B cell (primary cell): Measurements from ENCODE around the gene CCDC17. TPM values are rescaled to one million over a fixed set of nuclear protein-coding genes. Genes with fewer than 3 reads are reported as not detected.

Source experiments
- ATAC-seq: fragments of 200-7000 bp; cut with Tn5 transposase; one replicate; pipeline ENCODE4 v1.10.0; 2021; ENCODE audit warnings: low read depth, mild to moderate bottlenecking, moderate number of reproducible peaks, moderate library complexity
- CTCF ChIA-PET: fragments of 350-600 bp; sonication (Branson Sonifier 250); formaldehyde crosslinking; loops from one replicate; lab custom pipeline; 2021; ENCODE audit warnings: antibody characterized with exemption, inconsistent platforms; lab: Charles Lee
- POLR2A ChIA-PET: fragments of 350-600 bp; sonication (Branson Sonifier 250); formaldehyde crosslinking; loops from one replicate; lab custom pipeline; 2021; ENCODE audit warnings: antibody characterized with exemption; lab: Charles Lee
- DNase-seq: peaks from one replicate; pipeline ENCODE4 v3.0.0; 2013
- H2AFZ ChIP-seq: 2 replicates; pipeline ENCODE4 v1.6.1; 2012; ENCODE audit warnings: mild to moderate bottlenecking, low read depth, low read length; ENCODE audit not compliant: insufficient read depth, poor library complexity, severe bottlenecking
- H3K27ac ChIP-seq, 2 donors: 1 replicate in 1 of 2; 2 replicates in 1 of 2; pipeline ENCODE4 v1.5.1; 2012 to 2013; ENCODE audit warnings: low read length in 2 of 2, mild to moderate bottlenecking in 2 of 2, moderate library complexity in 1 of 2
- H3K27me3 ChIP-seq, 4 experiments: fragments of 200-600 bp in 1 of 4; sonication (generic) in 1 of 4; replicated peaks in 1 of 4; 1 replicate in 2 of 4; 2 replicates in 2 of 4; pipeline versions ENCODE4 v1.6.1 to v1.7.0; 2013 to 2016; ENCODE audit warnings: low read length in 3 of 4, mild to moderate bottlenecking in 2 of 4, mixed read lengths in 1 of 4, moderate library complexity in 1 of 4; ENCODE audit not compliant: insufficient read depth in 4 of 4, control insufficient read depth in 3 of 4; ENCODE audit errors: control extremely low read depth in 1 of 4
- H3K36me3 ChIP-seq, 2 experiments: replicated peaks in 1 of 2; 1 replicate in 1 of 2; 2 replicates in 1 of 2; pipeline versions ENCODE4 v1.6.1 to v1.7.1; 2013; ENCODE audit warnings: low read length in 1 of 2; ENCODE audit not compliant: insufficient read depth in 2 of 2, control insufficient read depth in 1 of 2; ENCODE audit errors: control extremely low read depth in 1 of 2, extremely low read depth in 1 of 2
- H3K4me1 ChIP-seq, 2 donors: fragments of 200-600 bp in 1 of 2; sonication (generic) in 1 of 2; 1 replicate in 1 of 2; 2 replicates in 1 of 2; pipeline versions ENCODE4 v1.5.1 to v1.6.1; 2013 to 2017; ENCODE audit warnings: low read length in 2 of 2; ENCODE audit not compliant: control insufficient read depth in 2 of 2, insufficient read depth in 2 of 2
- H3K4me2 ChIP-seq: replicated peaks from 2 replicates; pipeline ENCODE3; 2012; ENCODE audit warnings: mild to moderate bottlenecking, low read depth, low read length; ENCODE audit not compliant: poor library complexity, severe bottlenecking
- H3K4me3 ChIP-seq, 5 experiments: fragments of 200-600 bp in 1 of 5; sonication (generic) in 1 of 5; 1 replicate in 3 of 5; 2 replicates in 2 of 5; pipeline versions ENCODE4 v1.5.1 to v1.7.0; 2011 to 2016; ENCODE audit warnings: low read length in 4 of 5, mild to moderate bottlenecking in 4 of 5, low read depth in 2 of 5, control low read depth in 1 of 5, moderate library complexity in 1 of 5; ENCODE audit not compliant: insufficient read depth in 1 of 5; ENCODE audit errors: control extremely low read depth in 1 of 5, extremely low read depth in 1 of 5
- H3K79me2 ChIP-seq: fragments of 200-600 bp; sonication (generic); one replicate; pipeline ENCODE4 v1.6.0; 2016; ENCODE audit warnings: low read length; ENCODE audit not compliant: control insufficient read depth, insufficient read depth
- H3K9ac ChIP-seq: fragments of 200-600 bp; sonication (generic); 2 replicates; pipeline ENCODE4 v1.6.1; 2017; ENCODE audit warnings: mild to moderate bottlenecking, low read length, moderate library complexity
- H3K9me3 ChIP-seq, 3 donors: one replicate each; pipeline versions ENCODE4 v1.6.1 to v1.7.1; 2013; ENCODE audit warnings: low read length in 2 of 3; ENCODE audit not compliant: control insufficient read depth in 2 of 3, insufficient read depth in 1 of 3; ENCODE audit errors: control extremely low read depth in 1 of 3
- H4K20me1 ChIP-seq: 2 replicates; pipeline ENCODE4 v1.6.0; 2012; ENCODE audit warnings: mild to moderate bottlenecking, low read length; ENCODE audit not compliant: insufficient read depth, control insufficient read depth, poor library complexity, severe bottlenecking
- H3K27ac Mint-ChIP-seq: one replicate; pipeline ENCODE4 v1.8.0; 2021; ENCODE audit warnings: mixed read lengths
- H3K27me3 Mint-ChIP-seq: one replicate; pipeline ENCODE4 v1.8.0; 2021; ENCODE audit warnings: mixed read lengths
- H3K4me1 Mint-ChIP-seq: one replicate; pipeline ENCODE4 v1.8.0; 2021; ENCODE audit warnings: mixed read lengths
- H3K4me3 Mint-ChIP-seq: one replicate; pipeline ENCODE4 v1.8.0; 2021; ENCODE audit warnings: mixed read lengths
- H3K9me3 Mint-ChIP-seq: one replicate; pipeline ENCODE4 v1.8.0; 2022; ENCODE audit warnings: mixed read lengths; ENCODE audit not compliant: insufficient read depth
- CTCF ChIP-seq: fragments of 200-600 bp; IDR thresholded peaks from one replicate; pipeline ENCODE4 v1.8.0; 2022; ENCODE audit warnings: antibody characterized with exemption, mild to moderate bottlenecking
- EZH2 ChIP-seq: IDR thresholded peaks from 2 replicates; pipeline ENCODE4 v1.6.1; 2012; ENCODE audit warnings: borderline replicate concordance, low read depth, mild to moderate bottlenecking, moderate library complexity, low read length; ENCODE audit not compliant: insufficient read depth, poor library complexity, severe bottlenecking
- WGBS: methylation state at CpG from one replicate; pipeline ENCODE4 v1.1.5; 2013; ENCODE audit warnings: missing lambda C conversion rate; ENCODE audit not compliant: insufficient coverage; 5-methylcytosine and 5-hydroxymethylcytosine counted together
- intact Hi-C: fragments of 100-400 bp; cut with micrococcal nuclease; formaldehyde crosslinking; loops from one replicate; pipeline ENCODE4 v1.10.0; 2022
- polyA plus RNA-seq: library from polyadenylated mRNA; depleted of rRNA; stranded (reverse); fragments of >200 nt; gene quantifications from 2 replicates; pipeline ENCODE4 v1.2.3, GENCODE V29; 2012
- total RNA-seq, 2 donors: library from RNA; stranded (reverse); fragments of 120-200 nt in 1 of 2; gene quantifications; 1 replicate in 1 of 2; 2 replicates in 1 of 2; pipeline versions ENCODE4 v1.2.3 to v1.2.4, GENCODE V29; 2013 to 2022

CCDC17 gene
- total and polyA plus RNA-seq, 2 donors (not counting 1 experiment from before 2014, with no cell fraction given), result 2.9 to 8.2 TPM

- peaks cover 53% of the 10 kb centered on the region for H3K79me2 ChIP-seq
- no peak overlapping the region for H2AFZ ChIP-seq
- ChIA-PET POLR2A (no interaction called here), CTCF (no interaction called here)
- Mint-ChIP-seq H3K9me3 (no peaks in the 10 kb centered on the region), H3K4me3 (no peak overlapping the region), H3K27ac (no peak overlapping the region), H3K27me3 (no peaks in the 10 kb centered on the region), H3K4me1 (peaks cover 5% of the 10 kb centered on the region)
- H3K4me2 ChIP-seq, result no peak overlapping the region
- H3K4me1 ChIP-seq, result no peaks in the 10 kb centered on the region
- no peaks in the 10 kb centered on the region for H3K27me3 ChIP-seq
- no peak for ATAC-seq
- DNase-seq, result no peak
- H4K20me1 ChIP-seq, result peaks cover 44% of the 10 kb centered on the region
- no peak overlapping the region for H3K9ac ChIP-seq
- H3K36me3 ChIP-seq, result peaks cover 6 to 70% of the 10 kb centered on the region in 2 experiments
- intact Hi-C loops, result no loop called here
- TF ChIP-seq CTCF, result no peak
- no peak for TF ChIP-seq EZH2
- 100% methylated on average over 1 of the region's 2 CpGs for WGBS
- H3K4me3 ChIP-seq, result no peak overlapping the region
- H3K9me3 ChIP-seq, result no peaks in the 10 kb centered on the region
- no peak overlapping the region for H3K27ac ChIP-seq
Measured at GRCh38 chr1:45658171-45658570, 34.3 kb upstream of the CCDC17 start.

GRCh38 chr1:45656573-45657226, 32.8 kb upstream of the CCDC17 start:
- Histone ChIP-seq H3K9ac (no peak overlapping the region), H3K27ac (no peak overlapping the region), H3K36me3 (peaks cover 6 to 84% of the 10 kb centered on the region in 2 experiments), H4K20me1 (peaks cover 29% of the 10 kb centered on the region), H3K79me2 (peaks cover 41% of the 10 kb centered on the region), H3K4me3 (no peak overlapping the region), H3K9me3 (no peaks in the 10 kb centered on the region), H2AFZ (no peak overlapping the region), H3K4me1 (no peaks in the 10 kb centered on the region), H3K27me3 (no peaks in the 10 kb centered on the region), H3K4me2 (no peak overlapping the region)
- no peak overlapping the region for H3K27ac Mint-ChIP-seq
- no CpG with 5 or more reads among the region's 3 CpGs for WGBS
- H3K9me3 Mint-ChIP-seq, result no peaks in the 10 kb centered on the region
- TF ChIP-seq EZH2, result no peak
- no peak for TF ChIP-seq CTCF
- ChIA-PET CTCF (interaction anchor here (0.7 kb wide), 1 partner anchor 30 kb away, joined by 4 read pairs; the partner anchor contains the start of gene GPBP1L1), POLR2A (no interaction called here)
- ATAC-seq, result no peak
- no peak overlapping the region for H3K4me3 Mint-ChIP-seq
- no peaks in the 10 kb centered on the region for H3K4me1 Mint-ChIP-seq
- DNase-seq, result no peak
- intact Hi-C loops, result no loop called here
- H3K27me3 Mint-ChIP-seq, result no peaks in the 10 kb centered on the region
